ENCODE results near the gene SUSD1.
"Not testable (repeated sequence)": the region's sequence is repeated elsewhere in the genome, so short reads cannot be mapped to it uniquely, and the experiment has no call there.

SUSD1 gene

GRCh38 chr9:112173489-112174221 lies 1.4 kb downstream of the SUSD1 start:
- no peak for DNase-seq (ENCODE audit: low read depth)

DNA sequence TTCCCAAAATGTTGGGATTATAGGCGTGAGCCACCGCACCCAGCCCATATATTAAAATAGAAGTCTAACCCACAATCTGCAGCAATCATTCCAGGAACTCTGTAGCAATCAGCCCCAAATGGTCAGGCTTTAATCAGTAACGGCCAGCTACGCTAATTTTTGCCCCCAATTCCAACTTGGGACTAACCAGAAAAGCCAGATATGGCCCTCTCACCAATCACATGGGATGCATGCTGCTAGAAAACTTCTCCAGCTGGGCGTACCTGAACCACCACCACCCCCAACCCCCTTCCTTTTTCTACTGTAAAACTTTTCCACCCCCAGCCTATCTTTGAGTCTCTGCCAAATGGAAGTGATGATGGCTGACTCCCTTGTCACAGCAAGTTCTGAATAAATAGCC lies 4.1 kb downstream of the SUSD1 start:
- DNase-seq (ENCODE audit: low read depth): no peak

DNA sequence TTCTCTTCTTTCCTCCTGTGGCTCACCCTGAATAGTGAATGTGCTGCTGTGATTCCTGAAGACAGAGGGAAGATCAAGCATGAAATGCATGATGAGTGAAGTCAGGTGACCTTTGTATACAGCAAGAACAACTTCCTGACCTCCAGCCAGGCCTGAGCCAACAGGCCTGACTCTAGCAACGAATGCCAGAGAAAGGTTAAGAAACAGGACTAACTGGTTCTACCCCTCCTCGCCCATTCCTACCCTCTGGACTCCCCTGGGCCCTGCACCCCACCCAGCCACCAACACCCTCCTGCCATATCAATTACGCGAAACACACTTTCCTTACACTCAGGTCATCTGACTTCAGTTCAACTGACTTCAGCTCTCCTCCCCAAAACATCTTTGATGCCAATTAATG lies 4.9 kb downstream of the SUSD1 start:
- DNase-seq (ENCODE audit: low read depth): no peak

DNA sequence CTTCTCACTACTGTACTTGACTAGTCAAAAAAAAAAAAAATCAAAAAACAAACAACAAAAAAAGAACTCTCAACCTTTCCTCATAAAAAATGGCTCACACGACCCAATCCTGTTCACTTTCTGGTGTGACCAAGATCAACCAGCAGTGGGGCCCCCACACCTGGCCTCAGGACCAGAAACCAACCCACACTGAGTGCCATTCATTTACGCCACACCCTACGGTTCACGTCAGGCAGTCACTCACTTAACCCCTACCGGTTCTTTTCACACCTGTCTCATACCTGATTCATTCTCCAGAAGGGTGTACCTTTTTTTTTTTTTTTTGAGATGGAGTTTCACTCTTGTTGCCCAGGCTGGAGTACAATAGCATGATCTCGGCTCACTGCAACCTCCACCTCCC lies 5.7 kb downstream of the SUSD1 start:
- DNase-seq (ENCODE audit: low read depth): no peak

GRCh38 chr9:112168197-112168596 lies 6.9 kb downstream of the SUSD1 start:
- no peak for DNase-seq (ENCODE audit: low read depth)

DNA sequence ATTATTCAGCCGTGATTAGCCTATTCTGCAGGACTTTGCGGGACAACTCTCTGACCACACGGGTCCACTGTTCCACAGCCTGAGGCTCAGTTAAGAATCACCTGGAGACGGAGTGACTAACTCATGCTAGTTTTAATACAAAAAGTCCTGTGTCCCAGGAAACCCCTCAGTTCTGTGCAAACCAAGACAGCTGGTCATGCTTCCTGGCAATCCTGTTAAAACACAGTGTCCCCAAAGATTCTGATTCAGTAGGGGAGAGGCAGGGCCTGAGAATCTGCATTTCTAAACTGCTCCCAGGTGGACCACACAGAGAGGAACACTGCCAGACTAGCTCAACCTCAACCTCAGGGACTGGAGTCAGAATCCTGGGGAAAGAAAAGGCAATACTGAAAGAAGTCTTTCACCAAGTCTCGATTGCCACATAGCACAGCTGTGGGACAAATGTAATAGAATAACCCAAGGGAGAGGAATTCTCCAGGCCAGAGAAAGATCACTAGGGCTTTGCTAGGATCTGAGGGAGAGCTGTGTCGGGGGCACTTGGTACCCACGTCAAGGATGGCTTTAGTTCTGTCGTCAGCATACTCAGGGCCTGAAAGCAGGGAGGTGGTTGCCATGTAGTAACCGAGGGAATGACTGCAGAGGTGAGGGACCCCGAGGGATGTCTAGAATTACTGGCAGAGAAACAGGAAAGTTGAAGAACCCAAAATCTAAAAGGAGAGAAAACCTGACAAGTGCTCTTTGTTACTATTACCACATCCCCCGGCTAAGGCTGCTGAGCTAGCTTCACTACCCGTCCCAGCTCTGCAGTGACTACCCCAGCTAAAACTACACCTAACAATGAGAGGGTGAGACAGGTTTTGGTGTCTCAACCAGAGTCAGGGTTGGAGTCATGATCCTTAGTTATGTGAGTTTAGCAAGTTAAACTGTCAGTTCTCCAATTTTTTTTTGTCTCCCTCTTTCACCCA lies 8.6 kb downstream of the SUSD1 start:
- DNase-seq (ENCODE audit: low read depth): peak; percentile 34

- no peak for DNase-seq (ENCODE audit: low read depth)
Measured at GRCh38 chr9:112162621-112163413, 12.3 kb downstream of the SUSD1 start.

DNA sequence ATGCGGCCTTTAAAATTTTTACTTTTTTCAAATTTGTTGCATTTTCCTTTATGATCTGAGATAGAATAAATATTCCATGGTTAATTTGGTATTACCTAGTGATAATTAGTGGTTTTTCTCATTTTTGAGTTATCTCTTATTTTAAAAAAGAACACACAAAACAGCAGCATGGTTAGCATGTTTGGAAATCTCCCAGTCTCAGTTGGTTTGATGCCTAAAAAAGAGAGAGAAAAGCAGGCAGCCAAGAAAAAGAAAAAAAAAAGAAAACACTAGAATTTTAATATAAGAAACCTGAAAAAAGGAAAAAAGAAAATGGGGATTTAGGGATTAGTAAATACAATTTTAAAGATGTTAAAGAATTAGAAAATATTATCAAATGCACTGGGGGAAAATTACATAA lies 15.3 kb downstream of the SUSD1 start:
- no peak for DNase-seq (ENCODE audit: low read depth)

DNA sequence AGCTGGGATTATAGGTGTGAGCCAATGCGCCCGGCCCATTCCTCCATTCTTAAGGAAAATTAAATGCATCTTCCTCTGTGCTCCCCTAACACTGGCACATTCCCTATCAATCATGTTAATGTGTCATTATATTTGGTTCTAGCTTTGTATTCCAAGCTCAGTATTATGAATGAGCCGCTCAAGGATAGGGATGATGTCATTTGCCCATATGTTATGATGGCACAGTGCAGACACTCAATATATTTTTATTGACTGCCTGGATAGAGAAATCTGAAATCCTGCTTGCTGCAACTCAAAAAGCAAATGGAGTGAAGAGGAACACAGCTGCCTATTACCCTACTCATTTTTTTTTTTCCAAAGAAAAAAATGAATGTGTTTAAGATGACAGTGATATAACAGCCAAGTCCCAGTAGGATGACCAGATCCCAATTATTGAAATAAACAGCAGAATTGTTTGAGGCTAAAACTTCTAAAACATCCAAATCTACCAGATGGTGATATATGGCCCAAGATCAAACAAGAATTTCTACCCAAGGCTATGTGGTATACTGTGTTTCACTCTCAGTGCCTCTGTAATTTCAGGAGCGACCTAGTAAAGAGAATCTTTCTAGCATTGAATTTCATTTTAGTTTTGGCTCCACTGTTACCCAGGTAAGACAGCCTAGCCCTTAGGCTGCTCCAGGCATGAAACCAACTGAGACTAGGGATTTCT lies 16.3 kb downstream of the SUSD1 start:
- no peak for DNase-seq (ENCODE audit: low read depth)

GRCh38 chr9:112157961-112158360 lies 17.1 kb downstream of the SUSD1 start:
- DNase-seq (ENCODE audit: low read depth): no peak

DNA sequence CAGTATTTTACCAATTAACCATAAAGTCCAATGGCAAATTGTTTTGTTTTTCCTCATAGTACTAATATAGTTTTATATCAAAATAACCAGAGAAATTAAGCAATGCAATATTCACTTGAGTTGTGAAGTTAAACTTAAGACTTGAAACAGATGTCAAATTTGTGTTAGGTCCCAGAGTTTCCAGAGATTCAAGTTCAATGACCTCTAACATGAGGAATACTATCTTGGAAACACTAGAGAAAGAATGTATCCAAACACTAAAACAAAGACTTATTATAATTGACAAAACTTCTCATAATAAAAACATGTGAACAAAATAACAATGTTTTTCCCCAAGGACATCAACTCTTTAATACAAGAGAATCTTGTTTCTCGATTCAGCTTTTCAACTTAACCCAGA lies 18.0 kb downstream of the SUSD1 start:
- no peak for DNase-seq (ENCODE audit: low read depth)

DNA sequence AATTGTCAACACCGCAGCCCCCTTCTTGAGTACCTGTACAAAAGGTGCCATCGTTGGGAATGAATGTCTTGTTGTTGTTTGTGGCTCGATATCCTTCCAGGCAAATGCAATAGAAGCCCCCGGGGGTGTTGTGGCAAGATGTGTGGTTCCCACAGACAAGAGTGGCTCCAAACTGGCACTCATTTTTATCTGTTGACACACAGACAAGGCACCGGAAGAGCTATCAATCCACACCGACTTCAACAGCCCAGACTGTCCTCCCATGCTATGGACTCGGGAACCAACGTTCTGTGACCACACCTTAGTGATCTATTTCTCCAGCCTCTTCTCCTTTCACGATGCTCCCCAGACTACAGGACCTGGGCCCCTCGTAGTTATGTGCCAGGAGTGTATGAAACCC lies 25.9 kb downstream of the SUSD1 start:
- DNase-seq (ENCODE audit: low read depth): no peak

DNA sequence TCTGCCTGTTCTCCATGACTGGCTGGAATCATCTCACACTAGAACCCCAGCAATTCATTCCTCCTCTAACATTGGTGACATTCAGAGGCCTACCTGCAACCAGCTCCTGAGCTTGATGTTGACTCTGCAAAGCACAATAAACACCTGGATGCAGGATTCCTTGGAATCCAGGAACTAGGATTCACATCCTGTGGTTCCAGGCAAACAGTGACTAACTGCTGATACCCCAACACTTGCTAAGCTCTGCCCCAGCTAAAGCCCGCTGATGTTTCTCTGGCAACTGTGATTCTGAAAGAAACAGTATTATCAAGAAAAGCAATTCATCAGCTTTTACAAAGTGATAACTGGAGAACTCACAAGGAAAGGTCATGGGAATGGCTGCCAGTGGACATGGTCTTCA lies 29.2 kb downstream of the SUSD1 start:
- DNase-seq (ENCODE audit: low read depth): no peak

- no peak for DNase-seq (ENCODE audit: low read depth)
Measured at GRCh38 chr9:112144807-112145206, 30.3 kb downstream of the SUSD1 start.

DNA sequence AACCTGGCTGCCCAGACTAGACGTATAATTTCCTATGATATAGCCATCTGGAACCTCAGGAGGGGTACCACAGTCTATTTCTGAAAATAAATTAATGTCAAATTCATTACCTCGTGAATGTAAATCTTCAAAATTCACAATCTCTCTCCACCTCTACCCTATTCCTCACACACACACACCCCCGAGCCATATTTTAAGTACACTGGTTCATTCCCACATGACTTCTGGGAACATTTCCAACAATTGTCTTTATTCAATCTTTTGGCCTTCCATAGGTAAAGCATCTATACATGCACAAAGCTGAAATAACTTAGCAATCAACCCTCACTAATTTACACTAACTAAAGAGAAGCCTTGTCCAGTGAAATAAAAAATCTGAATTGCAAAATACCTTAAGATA lies 32.7 kb downstream of the SUSD1 start:
- DNase-seq (ENCODE audit: low read depth): no peak

GRCh38 chr9:112140936-112141335 lies 34.2 kb downstream of the SUSD1 start:
- no peak for DNase-seq (ENCODE audit: low read depth)

DNA sequence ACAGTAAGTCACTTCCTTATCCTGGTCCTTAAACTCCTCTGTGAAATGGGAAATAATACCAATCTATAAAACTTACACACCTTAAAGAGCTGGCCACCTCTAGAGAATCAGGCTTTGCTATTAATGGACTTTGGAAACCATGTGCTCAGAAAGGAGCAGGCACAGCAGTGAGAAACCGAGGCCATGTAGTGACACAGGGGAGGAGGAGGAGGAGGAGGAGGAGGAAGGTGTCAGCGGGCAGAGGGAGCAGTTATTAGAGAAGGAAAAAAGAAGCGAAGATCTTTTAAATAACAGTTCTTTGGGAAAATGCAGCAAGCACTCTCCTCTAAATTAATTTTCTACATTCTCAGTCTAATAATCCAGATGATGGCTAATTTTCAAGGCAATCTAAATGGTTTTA lies 38.0 kb downstream of the SUSD1 start:
- DNase-seq (ENCODE audit: low read depth): no peak

GRCh38 chr9:112135706-112136105 lies 39.4 kb downstream of the SUSD1 start:
- no peak for DNase-seq (ENCODE audit: low read depth)

DNA sequence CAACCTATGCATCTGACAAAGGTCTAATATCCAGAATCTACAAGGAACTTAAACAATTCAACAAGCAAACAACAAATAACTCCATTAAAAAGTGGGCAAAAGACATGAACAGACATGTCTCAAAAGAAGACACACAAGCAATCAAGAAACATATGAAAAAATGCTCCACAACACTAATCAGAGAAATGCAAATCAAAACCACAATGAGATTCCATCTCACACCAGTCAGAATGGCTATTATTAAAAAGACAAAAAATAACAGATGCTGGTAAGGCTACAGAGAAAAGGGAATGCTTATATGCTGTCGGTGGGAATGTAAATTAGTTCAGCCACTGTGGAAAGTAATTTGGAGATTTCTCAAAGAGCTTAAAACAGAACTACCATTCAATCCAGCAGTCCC lies 41.3 kb downstream of the SUSD1 start:
- DNase-seq (ENCODE audit: low read depth): not testable (repeated sequence)

GRCh38 chr9:112132356-112132755 lies 42.7 kb downstream of the SUSD1 start:
- DNase-seq (ENCODE audit: low read depth): no peak

GRCh38 chr9:112130997-112131396 lies 44.1 kb downstream of the SUSD1 start:
- DNase-seq (ENCODE audit: low read depth): no peak

DNA sequence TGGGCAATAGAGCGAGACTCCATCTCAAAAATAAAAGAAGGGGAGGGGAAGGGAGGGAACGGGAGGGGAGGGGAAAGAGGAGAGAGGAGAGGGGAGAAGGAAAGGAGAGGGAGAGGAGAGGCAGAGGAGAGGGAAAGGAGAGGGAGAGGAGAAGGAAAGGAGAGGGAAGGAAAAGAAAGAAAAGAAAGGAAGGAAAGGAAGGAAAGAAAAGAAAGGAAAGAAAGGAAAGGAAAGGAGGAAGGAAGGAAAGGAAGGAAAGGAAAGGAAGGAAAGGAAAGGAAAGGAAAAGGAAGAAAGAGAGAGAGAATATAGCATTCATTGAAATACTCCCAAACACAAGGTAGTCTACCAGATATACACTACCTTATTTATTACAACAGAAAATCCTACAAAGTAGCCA lies 44.8 kb downstream of the SUSD1 start:
- DNase-seq (ENCODE audit: low read depth): no peak
